Thyroid gland (tissue), 4 donors: ENCODE data around the gene CDYL. TPM values are rescaled to one million over a fixed set of nuclear protein-coding genes. Genes with fewer than 3 reads are reported as not detected.
A peak's percentile ranks its signal among the peaks of the same experiment; 100 is the strongest.

Experiments used
- DNase-seq, 2 donors: peaks; one replicate each; pipeline ENCODE4 v3.0.0-alpha.2; 2019
- H3K27ac ChIP-seq, 3 donors: fragments of 200-600 bp; sonication (generic); 1 replicate in 2 of 3; 2 replicates in 1 of 3; pipeline ENCODE4 v1.5.1; 2016 to 2019; ENCODE audit warnings: mild to moderate bottlenecking in 1 of 3, moderate library complexity in 1 of 3
- H3K27me3 ChIP-seq: fragments of 200-600 bp; sonication (generic); one replicate; pipeline ENCODE4 v1.5.1; 2019
- H3K36me3 ChIP-seq, 2 donors: fragments of 200-600 bp; sonication (generic); one replicate each; pipeline ENCODE4 v1.5.1; 2016 to 2019
- H3K4me1 ChIP-seq, 2 donors: fragments of 200-600 bp; sonication (generic); one replicate each; pipeline ENCODE4 v1.5.1; 2017 to 2019
- H3K4me3 ChIP-seq, 3 donors: fragments of 200-600 bp; sonication (generic); replicated peaks in 1 of 3; 1 replicate in 2 of 3; 2 replicates in 1 of 3; pipeline ENCODE4 v1.5.1; 2016; ENCODE audit warnings: mild to moderate bottlenecking in 1 of 3
- H3K9me3 ChIP-seq: fragments of 200-600 bp; sonication (generic); one replicate; pipeline ENCODE4 v1.5.1; 2017
- CTCF ChIP-seq, 6 experiments: fragments of 200-600 bp in 3 of 6; fragments of 450-650 bp in 3 of 6; sonication (generic) in 3 of 6; IDR thresholded peaks; one replicate each; pipeline ENCODE4 v1.5.1; 2016 to 2019; ENCODE audit warnings: antibody characterized with exemption in 6 of 6, mild to moderate bottlenecking in 2 of 6, inconsistent platforms in 1 of 6, moderate library complexity in 1 of 6
- POLR2A ChIP-seq, 2 donors: fragments of 450-650 bp; IDR thresholded peaks; one replicate each; pipeline ENCODE4 v1.6.1; 2017; ENCODE audit warnings: antibody characterized with exemption in 2 of 2, mild to moderate bottlenecking in 2 of 2, moderate library complexity in 1 of 2
- WGBS, 2 donors: methylation state at CpG; one replicate each; pipeline ENCODE4 v1.1.5; 2017; 5-methylcytosine and 5-hydroxymethylcytosine counted together
- intact Hi-C: fragments of 100-400 bp; cut with DNase I; formaldehyde crosslinking; loops from one replicate; pipeline ENCODE4 v1.15.1; 2023
- total RNA-seq, 4 donors: library from RNA; depleted of rRNA; stranded (reverse); fragments of >200 nt; gene quantifications; one replicate each; pipeline ENCODE4 v1.2.3, GENCODE V29; 2016

The CDYL gene
- total RNA-seq, 4 donors from 2014 or later, result 22.6 to 61.4 (median 43.7) TPM

GRCh38 chr6:4794140-4794707 lies 18.0 kb downstream of the CDYL start:
- H3K4me3 ChIP-seq, result no peak overlapping the region
- no peak overlapping the region for H3K27ac ChIP-seq
- H3K27me3 ChIP-seq, result no peaks in the 10 kb centered on the region
- peak in 1 of 2 donors; percentile 22 for DNase-seq
- intact Hi-C loops, result no loop called here
- no peaks in the 10 kb centered on the region for H3K36me3 ChIP-seq
- H3K4me1 ChIP-seq, result peaks cover 4 to 6% of the 10 kb centered on the region in 2 donors
- 57 to 60% methylated on average over 15 of the region's 15 CpGs for WGBS, 2 donors
- TF ChIP-seq CTCF (IDR thresholded peaks at IDR 0.05) (no peak), POLR2A (IDR thresholded peaks at IDR 0.05) (no peak)
- no peaks in the 10 kb centered on the region for H3K9me3 ChIP-seq

GRCh38 chr6:4797587-4797986 lies 21.4 kb downstream of the CDYL start:
- intact Hi-C loops, result no loop called here
- Histone ChIP-seq H3K9me3 (no peaks in the 10 kb centered on the region), H3K27ac (no peak overlapping the region), H3K4me1 (peaks cover 3 to 6% of the 10 kb centered on the region in 2 donors), H3K27me3 (no peaks in the 10 kb centered on the region), H3K36me3 (no peaks in the 10 kb centered on the region), H3K4me3 (no peak overlapping the region)
- whole genome bisulfite sequencing, 2 donors, result 93 to 95% methylated on average over 2 of the region's 2 CpGs
- DNase-seq, result no peak
- TF ChIP-seq POLR2A (IDR thresholded peaks at IDR 0.05), result no peak
- no peak for TF ChIP-seq CTCF (IDR thresholded peaks at IDR 0.05)

- H3K4me1 ChIP-seq, result peaks cover 3 to 9% of the 10 kb centered on the region in 2 donors
- no peaks in the 10 kb centered on the region for H3K9me3 ChIP-seq
- H3K27ac ChIP-seq, result no peak overlapping the region
- DNase-seq, result no peak
- WGBS, 2 donors, result 98% methylated on average over 3 of the region's 3 CpGs
- H3K4me3 ChIP-seq, result no peak overlapping the region
- no peak for TF ChIP-seq CTCF (IDR thresholded peaks at IDR 0.05)
- no peak for TF ChIP-seq POLR2A (IDR thresholded peaks at IDR 0.05)
- intact Hi-C loops, result no loop called here
- no peaks in the 10 kb centered on the region for H3K36me3 ChIP-seq
- no peaks in the 10 kb centered on the region for H3K27me3 ChIP-seq
These were observed 23.7 kb downstream of the CDYL start for GRCh38 chr6:4799912-4800311.

GRCh38 chr6:4800662-4801061 lies 24.5 kb downstream of the CDYL start:
- DNase-seq, result no peak
- 76 to 80% methylated on average over 3 of the region's 3 CpGs for WGBS, 2 donors
- Histone ChIP-seq H3K27ac (no peak overlapping the region), H3K4me3 (no peak overlapping the region), H3K4me1 (peaks cover 4 to 9% of the 10 kb centered on the region in 2 donors), H3K9me3 (no peaks in the 10 kb centered on the region), H3K27me3 (no peaks in the 10 kb centered on the region), H3K36me3 (no peaks in the 10 kb centered on the region)
- intact Hi-C loops, result no loop called here
- TF ChIP-seq POLR2A (IDR thresholded peaks at IDR 0.05) (no peak), CTCF (IDR thresholded peaks at IDR 0.05) (no peak)

GRCh38 chr6:4801491-4802110 lies 25.4 kb downstream of the CDYL start:
- intact Hi-C loops, result no loop called here

More at GRCh38 chr6:4801491-4802110, 25.4 kb downstream of the CDYL start:
- WGBS, 2 donors, result 87% methylated on average over 3 of the region's 3 CpGs
- H3K4me3 ChIP-seq, result no peak overlapping the region
- H3K27me3 ChIP-seq, result no peaks in the 10 kb centered on the region
- H3K9me3 ChIP-seq, result no peaks in the 10 kb centered on the region
- no peak overlapping the region for H3K27ac ChIP-seq
- no peaks in the 10 kb centered on the region for H3K36me3 ChIP-seq
- TF ChIP-seq CTCF (IDR thresholded peaks at IDR 0.05) (no peak), POLR2A (IDR thresholded peaks at IDR 0.05) (no peak)
- DNase-seq, result no peak
- H3K4me1 ChIP-seq, result peaks cover 10 to 14% of the 10 kb centered on the region in 2 donors
